Activated naive CD8-positive, alpha-beta T cell treated with anti-CD3 and anti-CD28 coated beads, Interleukin-2, amount 50 U/mL, for 16 hours (primary cell): ENCODE results near the gene CBFA2T2.

Source experiments
- DNase-seq: peaks from one replicate; pipeline ENCODE4 v3.0.0-alpha.2; 2020; ENCODE audit warnings: low read depth, low spot score

Gene CBFA2T2

DNA sequence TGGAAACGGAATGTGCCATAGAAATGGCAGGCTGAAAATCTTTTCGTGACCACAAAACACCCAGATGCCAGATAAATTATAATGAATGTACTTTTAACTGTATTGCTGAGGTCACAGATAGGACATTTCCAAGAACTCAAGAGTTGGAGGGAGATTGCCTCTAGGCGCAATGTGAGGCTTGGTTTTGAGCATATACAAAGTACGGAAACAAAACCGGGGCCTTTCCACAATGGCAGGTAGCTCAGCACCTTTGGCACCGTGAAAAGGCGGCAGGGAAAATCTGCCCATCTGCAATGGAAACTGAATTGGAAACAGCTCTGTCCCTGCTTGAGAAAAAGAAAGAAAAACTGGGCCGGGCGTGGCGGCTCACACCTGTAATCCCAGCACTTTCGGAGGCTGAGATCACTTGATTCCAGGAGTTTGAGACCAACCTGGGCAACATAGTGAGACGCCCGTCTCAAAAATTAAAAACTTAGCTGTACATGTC is 161.7 kb downstream of the CBFA2T2 start:
- DNase-seq, result no peak

DNA sequence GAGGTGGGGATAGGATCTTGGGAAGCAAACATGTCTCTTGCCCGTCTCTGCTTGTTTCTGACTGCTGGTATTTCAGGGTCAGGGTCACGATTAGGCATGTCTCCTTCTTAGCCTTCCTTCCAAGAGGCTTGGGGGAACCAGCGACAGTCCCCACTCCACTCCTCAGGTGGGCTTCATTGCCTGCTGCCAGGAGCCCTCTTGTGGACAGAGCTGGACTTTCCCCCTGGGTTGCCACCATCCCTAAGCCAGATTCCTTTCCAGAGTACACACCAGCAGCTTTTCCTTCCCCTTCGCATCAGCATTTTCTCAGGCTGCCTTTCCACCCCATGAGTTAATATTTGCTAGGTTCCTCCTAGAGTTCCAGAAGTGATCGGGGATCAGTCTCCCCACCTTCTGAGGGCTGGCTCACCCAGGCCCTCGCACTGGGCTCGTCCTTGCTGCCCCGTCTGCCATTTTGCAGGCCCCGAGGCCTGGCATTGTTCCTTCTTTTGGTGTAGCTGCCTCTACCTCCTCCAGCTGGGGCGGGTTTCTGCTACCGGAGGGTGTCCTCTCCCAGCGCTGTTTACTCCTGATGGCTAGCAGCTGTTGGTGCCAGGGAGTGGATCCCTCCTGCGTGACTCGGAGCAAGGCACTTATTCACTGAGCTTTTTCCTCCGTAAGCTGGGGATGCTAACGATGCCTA is 163.5 kb downstream of the CBFA2T2 start:
- DNase-seq, result no peak

DNA sequence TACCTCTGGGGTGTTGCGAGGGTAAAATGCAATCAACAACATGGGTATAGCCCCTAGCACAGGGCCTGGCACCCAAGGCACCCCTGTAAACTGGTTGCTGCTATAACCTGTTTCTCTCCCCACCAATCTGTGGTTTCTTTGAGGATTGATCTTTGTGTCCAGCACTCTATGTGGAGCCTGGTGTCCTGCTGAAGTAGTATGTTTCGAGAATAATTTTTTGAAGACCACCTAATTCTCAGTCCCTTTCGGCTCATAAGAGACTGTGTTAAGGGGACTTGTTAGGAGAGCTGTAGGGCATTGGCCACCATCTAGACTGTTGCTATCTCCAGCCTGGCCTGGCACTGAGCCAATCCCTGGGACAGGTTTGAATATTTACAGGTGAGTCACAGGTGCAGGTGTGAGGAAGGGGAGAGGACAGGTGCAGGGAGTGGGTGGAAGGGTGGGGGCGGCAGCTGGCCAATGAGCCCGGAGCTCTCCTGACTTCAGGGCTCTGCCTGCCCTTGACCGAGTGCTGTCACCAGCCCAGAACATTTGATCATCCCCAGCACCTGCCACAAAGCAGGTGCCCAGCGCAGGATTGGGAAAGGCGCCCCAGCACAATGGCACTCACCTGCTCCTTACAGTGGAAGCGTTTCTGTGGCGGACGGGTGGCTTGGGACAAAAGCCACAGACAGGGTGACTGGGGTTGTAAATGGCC is 164.2 kb downstream of the CBFA2T2 start:
- no peak for DNase-seq

DNA sequence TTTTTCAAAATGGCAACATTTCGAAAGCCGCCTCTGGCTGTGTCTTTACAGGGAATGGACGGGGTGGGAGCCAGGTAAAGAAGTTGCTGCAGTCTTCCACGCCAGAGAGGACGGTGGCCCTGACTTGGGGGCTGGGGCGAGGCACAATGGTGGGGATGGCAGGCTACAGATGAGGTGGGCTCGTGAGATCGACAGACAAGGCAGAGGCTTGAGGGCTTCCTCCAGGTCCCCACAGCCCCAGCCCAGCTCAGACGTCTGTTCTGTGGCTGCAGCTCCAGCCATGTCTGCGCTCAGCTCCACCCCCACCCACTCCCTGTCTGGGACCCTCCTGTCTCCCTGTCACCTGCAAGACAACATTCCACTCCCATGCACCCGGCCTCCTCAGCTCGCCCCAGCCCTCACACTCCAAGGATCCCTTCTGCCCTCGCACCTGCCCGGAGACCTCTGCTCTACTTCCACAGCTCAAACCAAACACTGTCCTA is 164.8 kb downstream of the CBFA2T2 start:
- DNase-seq, result no peak

DNA sequence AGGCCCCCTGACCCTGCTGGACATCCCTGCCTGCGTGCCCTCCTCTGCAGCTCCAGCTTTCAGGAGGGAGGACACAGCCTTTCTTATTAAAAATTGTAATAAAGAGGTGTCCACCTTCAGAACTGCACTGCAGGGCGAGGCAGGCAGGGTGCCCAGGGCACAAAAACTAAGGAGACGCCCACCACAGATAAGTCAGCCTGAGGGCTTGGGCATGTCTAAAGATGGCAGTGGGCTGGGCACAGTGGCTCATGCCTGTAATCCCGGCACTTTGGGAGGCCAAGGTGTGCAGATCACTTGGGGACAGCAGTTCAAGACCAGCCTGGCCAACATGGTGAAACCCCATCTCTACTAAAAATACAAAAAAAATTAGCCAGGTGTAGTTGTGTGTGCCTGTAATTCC is 165.3 kb downstream of the CBFA2T2 start:
- no peak for DNase-seq

DNA sequence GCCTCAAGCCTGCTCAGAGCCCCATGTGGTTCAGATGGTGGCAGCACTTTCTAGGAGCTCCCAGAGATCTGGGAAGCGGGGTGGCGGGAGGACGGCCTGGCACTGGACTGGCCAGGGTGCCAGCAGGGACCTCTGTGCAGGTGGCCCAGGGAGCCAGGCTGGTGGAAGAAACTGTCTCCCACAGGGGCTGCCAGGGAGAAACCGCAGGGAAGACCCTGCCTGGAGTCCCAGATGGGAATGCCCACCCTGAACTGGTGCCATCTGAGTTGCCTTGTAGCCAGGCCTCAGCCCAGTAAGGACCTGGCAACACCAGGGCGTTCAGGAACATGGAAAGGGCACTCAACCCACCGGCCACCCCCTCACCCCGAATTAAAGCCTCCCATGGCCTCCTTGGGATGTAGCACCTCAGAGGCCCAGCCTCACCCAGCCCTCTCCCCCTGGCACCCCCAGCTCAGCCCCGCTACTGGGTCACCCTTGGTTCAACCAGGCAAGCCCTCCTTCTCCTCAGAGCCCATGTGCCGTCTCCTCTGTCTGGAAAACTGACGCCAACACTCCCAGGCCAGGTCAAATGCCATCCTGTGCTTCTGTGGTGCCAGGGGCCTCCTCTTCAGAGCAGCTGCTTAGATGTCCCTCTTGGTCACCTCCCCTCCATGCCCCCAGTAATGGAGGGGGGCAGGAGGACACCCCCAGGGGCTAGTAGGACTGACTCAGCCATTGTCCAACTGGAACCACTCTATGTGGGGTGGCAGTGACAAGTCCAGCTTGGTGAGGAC is 166.3 kb downstream of the CBFA2T2 start:
- no peak for DNase-seq

DNA sequence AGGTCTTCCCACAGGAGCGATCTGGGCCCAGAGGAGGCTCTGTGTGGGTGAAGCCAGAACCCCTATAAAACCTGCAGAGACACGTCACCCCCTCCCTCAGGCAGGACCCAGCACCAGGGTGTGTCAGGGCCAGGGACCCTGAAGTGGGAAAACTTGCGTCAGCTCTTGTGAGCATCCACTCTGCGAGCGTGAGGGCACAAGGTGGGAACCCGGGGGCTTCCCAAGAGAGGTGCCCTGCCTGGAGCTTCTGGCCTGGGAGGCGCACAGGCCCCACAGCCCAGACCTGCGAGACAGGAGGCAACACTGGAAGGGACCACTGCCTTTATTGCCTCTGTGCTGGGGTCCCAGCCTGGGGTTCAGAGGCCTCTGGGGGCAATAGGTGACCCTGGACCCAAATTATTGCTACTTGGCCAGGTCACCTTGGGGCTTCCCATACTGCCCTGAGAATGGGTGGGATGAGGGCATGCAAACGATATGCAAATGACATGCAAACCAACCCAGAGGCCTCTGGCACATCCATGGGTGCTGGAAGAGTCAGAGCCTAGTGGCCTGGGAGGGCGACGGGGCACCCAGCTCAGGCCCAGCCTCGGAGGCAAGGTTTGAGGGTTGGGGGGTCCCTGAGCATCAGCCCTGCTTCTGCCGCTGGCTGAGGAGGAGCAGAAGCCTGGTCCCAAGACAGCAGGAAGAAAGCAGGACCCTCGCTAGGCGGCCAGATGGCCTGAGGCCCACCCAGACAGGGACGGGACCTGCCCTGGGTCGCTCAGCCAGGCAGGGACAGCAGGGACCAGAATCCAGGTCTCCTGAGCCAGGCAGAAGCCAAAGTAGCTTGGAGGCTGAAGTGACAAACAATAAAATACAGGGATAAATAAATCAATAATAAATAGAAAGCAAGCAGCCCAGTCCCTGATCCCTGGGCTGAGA is 167.1 kb downstream of the CBFA2T2 start:
- no peak for DNase-seq

DNA sequence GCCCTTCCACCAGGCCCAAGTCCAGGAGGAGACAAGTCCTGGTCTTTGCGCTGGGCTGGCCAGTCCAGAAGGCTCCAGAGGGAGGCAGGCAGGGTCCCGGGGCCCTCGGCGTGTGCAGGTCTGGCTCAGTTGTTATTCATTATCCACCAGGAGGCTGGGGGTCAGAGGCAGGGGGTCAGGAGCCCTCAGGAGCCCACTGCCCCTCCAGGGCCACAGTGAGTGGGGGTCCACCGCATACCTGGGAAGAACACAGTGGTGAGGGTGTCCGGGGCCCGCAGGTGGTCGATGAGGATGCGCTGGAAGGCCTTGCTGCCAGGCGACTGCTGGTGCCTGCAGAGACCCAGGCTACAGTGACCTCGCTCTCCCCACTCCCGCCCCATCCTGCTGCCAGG is 167.8 kb downstream of the CBFA2T2 start:
- DNase-seq, result no peak

DNA sequence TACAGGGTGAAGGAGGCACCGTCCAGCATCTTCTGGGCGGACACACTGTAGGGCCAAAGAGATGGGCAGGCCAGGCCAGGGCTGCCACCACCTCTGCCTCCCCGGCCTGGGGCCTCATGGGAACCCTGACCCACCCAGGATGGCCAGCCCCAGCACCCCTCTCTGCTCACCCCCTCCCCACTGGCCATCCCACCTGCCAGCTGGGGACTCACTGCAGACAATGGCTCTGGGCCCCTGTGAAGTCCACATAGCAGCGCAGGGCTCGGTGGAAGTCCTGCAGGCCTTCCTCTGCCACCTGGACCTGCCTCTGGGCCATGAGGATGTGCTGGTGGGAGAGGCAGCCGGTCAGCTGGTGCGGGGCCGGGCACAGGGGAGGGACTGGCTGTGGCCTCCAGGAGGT is 168.6 kb downstream of the CBFA2T2 start:
- no peak for DNase-seq

DNA sequence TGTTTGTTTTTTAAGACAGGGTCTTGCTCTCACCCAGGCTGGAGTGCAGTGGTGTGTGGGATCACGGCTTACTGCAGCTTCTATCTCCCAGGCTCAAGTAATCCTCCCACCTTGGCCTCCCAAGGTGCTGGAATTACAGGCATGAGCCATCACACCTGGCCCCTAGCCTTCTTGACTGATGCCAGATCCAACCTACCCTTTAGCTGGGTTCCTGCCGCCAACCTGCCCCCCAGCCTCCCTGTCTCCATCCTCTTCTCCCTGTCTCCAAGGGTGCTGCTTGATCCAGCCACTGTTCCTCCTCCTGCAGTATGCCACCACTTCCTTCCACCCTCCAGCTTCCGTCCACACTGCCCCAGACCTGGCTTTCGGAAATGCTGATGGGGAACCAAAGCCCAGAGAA is 169.0 kb downstream of the CBFA2T2 start:
- no peak for DNase-seq

DNA sequence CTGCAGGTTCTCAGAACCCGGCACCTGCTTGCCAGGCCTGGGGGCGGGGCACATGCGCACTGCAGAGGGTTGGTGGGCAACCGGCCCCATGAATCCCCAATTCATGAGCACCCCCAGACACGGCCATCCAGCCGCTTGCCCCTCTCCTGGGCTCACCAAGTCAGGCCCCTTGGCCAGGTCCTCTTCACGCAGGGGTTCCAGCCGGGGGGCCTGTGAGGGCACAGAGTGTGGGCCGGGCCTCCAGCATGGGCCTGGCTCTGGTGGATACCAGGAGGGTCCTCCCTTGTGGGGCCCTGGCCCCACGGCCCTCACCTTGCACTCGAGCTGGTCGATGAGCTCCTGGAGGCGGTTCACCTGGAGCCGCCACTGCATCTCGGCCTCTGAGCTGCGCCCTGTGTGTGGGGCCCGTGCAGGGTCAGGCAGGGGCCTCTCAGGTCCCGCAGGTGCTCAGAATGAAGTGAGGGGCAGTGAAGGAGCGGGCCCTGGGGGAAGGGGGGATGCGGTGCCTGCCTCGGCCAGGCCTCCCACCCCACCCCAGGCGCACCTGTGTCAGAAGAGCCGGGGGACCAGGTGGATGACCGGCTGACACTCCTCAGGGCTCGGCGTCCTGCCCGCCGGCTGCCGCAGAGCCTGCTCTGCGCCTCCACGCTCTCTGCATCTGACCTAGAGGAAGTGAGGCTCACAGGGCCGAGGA is 169.6 kb downstream of the CBFA2T2 start:
- DNase-seq, result no peak

DNA sequence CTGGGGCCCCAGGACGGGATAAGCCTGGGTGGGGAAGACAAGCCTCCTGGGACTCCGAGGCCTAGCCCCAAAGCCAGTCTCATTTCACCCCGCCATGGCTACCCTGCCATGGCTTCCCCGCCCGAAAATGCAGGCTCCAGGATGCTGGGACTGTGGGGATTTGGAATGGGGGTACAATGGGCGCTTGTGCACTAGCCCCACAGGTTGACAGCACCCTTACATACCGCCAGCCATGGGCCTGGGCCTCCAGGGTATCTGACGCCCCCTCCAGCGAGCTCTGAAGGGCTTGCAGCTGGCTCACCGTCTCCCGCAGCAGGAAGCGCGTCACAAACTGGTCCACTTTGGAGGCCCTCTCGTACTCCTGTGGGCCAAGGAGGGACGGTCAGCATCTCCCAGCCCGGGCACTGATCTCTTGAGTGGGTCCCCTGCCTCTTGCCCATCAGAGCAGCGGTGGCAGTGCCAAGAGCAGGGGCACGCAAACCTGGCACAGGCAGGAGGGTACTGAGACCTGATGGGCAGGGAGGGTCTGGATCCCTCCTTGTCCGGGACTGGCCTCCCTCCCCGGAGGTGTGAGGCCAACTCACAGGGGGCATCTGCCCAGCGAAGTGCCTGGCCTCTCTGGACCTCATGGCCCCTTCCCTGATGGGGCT is 170.3 kb downstream of the CBFA2T2 start:
- DNase-seq, result no peak

DNA sequence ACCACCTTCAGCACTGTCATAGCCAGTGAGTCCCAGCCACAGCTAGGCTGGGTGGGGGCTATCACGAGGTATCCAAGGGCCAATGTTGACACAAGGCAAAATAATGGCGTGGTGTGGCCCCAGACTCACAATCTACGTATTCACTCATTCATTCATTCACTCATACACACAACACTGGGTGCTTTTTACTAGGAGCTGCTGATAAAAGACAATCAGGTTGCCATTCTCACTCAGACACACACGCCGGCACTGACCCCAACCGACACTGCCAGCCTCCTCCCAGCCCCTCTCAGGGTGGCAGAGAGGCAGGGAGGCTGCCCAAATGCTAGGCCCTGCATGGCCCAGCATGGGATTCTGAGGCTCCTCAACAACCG is 170.8 kb downstream of the CBFA2T2 start:
- no peak for DNase-seq

DNA sequence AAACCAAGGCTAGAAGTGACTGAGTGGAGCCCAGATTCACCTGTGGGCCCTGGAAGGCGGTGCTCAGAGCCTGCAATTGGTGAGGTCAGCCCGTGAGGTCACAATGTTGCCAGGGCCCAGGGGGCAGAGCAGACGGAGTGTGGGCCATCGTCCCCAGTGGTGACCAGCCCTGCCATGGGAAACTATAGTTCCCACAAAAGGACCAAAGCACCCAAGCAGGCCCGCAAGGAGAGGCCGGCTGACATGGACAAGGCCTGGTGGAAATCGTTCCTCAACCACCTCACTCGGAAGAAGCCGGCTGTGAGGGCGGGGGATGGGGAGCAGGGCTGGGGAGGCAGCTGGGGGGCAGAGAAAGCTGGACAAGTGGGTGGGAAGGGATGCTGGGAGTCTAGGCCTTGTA is 172.3 kb downstream of the CBFA2T2 start, which contains the start of gene C20orf144:
TSS of gene C20orf144 (plus strand) at position 156 of the 400 bp plus-strand sequence. CDS start at position 175, 19 bp downstream.
- no peak for DNase-seq

DNA sequence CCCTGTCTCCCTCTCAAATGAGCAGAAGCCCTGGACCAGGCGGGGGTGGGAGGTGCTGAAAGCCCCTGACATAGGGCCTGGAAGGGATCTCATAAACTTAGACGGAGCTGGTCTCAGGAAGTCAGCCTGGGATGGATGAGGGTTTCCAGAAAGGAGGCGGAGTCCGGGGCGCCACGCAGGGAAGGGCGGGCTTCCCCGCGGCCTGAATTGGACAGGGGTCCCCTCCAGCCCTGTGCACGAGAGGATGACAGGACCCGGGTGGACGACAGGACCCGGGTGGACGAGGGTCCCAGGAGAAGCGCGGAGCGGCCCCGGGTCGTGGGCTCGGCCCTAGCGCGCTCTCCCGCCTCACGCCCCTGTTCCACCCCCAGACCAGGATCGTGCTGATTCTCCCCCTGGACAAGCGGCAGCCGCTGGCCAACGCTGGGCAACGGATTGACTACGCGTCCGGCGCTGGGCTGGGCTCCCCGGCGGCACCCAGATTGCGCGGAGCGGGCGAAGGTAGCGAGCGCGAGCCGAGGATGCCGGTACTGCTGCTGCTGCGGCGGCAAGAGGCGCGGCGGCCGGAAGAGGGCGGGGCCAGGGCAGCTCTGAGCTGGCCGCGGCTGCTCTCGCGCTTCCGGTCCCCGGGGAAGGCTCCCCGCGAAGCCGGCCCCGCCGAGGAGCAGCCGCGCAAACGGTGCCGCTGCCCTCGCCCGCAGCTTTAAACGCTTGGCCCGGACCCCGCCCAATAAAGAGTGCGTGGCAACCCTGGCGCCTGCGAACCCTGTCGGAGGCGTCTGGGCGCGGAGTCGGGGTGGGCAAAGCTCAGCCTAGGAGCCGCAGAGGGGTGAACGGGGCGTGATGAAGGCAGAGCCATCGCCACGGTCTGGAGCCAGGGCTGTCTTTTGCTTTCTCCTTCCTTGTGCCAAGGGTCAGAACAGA is 173.5 kb downstream of the CBFA2T2 start:
- peak; percentile 64 for DNase-seq

DNA sequence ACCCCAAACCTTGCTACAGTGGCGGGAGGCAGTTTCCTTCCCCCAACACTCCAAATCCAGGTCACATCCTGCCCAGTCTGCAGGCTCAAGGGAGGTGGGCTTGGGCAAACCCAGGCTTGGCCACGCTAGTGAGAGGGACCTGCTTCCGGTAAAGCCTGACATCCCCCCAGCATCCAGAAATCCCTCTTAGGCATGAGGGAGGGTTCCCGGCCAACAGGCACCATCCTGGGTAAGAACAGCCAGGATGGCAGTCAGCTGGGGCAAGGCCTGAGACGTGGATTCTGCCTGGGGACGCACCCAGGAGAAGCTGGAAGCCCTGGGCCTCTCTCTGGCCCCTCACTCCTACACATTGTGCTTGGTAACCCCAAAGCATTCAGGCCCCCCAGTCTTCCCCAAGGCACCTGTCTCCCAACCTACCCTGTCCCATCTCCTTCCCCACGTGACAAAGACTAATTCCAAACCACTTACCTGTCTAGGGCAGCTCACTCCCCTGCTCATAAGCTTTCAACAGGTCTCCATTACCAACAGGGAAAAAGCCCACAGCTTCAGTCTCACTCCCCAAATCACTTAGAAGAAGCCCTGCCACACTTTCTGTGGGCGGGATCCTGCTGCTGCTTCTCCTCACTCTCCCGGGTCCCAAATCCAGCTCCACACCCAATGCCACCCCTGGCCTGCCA is 174.3 kb downstream of the CBFA2T2 start:
- no peak for DNase-seq

DNA sequence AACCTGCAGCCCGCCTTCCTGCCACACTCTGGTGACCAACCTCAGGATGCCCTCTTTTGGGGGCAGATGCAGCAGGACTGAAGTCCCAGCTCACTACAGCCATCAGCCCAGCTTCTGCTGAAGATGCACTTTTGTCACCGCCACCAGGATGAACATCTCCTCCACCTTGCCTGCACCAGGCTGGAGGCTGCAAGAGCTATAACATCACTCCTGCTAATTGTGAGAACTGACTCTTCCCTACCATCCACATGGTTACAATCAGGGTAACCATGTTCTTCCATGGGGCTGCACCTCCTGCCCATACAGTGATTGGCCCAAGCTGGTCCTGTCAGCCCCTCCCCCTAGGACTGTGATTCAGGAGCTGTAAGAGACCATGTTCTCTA is 174.9 kb downstream of the CBFA2T2 start:
- DNase-seq, result no peak
